Peyer's patch (tissue), 4 donors: ENCODE data around the gene MANEAL.

ENCODE experiments used
- POLR2A ChIP-seq, 2 donors: fragments of 450-650 bp; IDR thresholded peaks; one replicate each; pipeline ENCODE4 v1.5.1; 2017; ENCODE audit warnings: antibody characterized with exemption in 2 of 2, mild to moderate bottlenecking in 2 of 2, moderate library complexity in 2 of 2
- TF ChIP-seq, protein P1 (sequence below), 6 experiments: fragments of 450-650 bp in 4 of 6; fragments of 200-600 bp in 2 of 6; sonication (generic) in 1 of 6; IDR thresholded peaks; one replicate each; pipeline ENCODE4 v1.5.1; 2017 to 2019; ENCODE audit warnings: antibody characterized with exemption in 6 of 6, mild to moderate bottlenecking in 3 of 6, moderate library complexity in 1 of 6

DNA sequence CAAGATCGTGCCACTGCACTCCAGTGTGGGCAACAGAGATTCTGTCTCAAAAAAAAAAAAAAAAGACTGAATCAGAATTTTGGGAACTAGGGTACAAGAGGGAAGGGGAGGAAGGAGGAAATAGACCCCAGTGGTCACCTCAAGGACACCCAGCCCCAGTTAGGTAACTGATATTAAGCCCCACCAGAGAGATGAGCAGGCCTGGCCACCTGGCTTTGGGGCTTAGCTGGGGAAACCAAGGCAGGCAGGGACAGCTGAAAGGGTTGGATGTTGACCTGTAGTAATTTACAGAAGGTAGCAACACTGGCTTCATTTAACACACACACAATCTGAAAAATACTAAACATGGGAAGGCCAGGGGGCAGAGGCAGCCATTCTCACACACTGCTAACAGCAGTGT is 8.8 kb downstream of the MANEAL start:
- TF ChIP-seq, protein P1, sequence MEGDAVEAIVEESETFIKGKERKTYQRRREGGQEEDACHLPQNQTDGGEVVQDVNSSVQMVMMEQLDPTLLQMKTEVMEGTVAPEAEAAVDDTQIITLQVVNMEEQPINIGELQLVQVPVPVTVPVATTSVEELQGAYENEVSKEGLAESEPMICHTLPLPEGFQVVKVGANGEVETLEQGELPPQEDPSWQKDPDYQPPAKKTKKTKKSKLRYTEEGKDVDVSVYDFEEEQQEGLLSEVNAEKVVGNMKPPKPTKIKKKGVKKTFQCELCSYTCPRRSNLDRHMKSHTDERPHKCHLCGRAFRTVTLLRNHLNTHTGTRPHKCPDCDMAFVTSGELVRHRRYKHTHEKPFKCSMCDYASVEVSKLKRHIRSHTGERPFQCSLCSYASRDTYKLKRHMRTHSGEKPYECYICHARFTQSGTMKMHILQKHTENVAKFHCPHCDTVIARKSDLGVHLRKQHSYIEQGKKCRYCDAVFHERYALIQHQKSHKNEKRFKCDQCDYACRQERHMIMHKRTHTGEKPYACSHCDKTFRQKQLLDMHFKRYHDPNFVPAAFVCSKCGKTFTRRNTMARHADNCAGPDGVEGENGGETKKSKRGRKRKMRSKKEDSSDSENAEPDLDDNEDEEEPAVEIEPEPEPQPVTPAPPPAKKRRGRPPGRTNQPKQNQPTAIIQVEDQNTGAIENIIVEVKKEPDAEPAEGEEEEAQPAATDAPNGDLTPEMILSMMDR (IDR thresholded peaks at IDR 0.05), result no peak
- TF ChIP-seq POLR2A (IDR thresholded peaks at IDR 0.05), result no peak
